ENCODE measurements around the gene CATSPER1. TPM values are rescaled to one million over a fixed set of nuclear protein-coding genes. Genes with fewer than 3 reads are reported as not detected.

CATSPER1 gene
- total and polyA plus RNA-seq, 2 of the 13 experiments (the other 11 are each of a cell fraction or from before 2014, with no cell fraction given) = 0.17 TPM; not detected in 1

DNA sequence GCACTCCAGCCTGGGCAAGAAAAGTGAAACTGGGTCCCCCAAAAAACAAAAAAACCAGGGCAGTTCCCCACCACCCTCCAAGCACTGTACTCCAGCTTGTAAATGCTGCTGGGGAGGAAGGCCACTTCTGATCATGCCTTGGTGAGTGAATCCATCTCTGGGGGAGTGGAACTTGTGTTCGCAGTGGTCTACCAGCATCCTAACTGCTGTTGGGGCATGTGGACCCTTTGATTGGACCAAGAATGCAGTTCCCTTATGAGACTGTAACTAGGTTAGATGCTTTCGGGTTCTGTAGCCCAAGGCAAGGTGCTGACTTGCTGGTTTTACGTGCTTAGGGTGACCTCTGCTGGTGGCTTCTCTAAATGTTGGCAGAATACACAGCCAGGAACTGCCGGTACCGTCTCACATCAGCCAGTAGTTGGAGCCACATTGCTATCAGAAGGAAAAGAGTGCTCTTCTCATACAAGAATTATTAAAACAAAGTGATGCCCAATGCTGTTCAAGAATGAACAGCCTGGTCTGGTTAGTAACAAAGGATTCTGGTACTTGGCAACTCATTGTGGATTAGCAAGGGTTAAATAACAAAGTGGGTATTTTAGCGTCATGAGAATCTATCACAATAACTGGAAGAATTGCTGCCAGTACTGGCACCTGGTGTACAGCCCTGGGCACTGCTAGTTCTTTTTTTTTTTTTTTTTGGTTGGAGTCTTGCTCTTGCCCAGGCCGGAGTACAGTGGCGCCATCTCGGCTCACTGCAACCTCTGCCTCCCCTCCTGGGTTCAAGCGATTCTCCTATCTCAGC is 37.3 kb downstream of the CATSPER1 start (continued):
- TF ChIP-seq, protein P1, sequence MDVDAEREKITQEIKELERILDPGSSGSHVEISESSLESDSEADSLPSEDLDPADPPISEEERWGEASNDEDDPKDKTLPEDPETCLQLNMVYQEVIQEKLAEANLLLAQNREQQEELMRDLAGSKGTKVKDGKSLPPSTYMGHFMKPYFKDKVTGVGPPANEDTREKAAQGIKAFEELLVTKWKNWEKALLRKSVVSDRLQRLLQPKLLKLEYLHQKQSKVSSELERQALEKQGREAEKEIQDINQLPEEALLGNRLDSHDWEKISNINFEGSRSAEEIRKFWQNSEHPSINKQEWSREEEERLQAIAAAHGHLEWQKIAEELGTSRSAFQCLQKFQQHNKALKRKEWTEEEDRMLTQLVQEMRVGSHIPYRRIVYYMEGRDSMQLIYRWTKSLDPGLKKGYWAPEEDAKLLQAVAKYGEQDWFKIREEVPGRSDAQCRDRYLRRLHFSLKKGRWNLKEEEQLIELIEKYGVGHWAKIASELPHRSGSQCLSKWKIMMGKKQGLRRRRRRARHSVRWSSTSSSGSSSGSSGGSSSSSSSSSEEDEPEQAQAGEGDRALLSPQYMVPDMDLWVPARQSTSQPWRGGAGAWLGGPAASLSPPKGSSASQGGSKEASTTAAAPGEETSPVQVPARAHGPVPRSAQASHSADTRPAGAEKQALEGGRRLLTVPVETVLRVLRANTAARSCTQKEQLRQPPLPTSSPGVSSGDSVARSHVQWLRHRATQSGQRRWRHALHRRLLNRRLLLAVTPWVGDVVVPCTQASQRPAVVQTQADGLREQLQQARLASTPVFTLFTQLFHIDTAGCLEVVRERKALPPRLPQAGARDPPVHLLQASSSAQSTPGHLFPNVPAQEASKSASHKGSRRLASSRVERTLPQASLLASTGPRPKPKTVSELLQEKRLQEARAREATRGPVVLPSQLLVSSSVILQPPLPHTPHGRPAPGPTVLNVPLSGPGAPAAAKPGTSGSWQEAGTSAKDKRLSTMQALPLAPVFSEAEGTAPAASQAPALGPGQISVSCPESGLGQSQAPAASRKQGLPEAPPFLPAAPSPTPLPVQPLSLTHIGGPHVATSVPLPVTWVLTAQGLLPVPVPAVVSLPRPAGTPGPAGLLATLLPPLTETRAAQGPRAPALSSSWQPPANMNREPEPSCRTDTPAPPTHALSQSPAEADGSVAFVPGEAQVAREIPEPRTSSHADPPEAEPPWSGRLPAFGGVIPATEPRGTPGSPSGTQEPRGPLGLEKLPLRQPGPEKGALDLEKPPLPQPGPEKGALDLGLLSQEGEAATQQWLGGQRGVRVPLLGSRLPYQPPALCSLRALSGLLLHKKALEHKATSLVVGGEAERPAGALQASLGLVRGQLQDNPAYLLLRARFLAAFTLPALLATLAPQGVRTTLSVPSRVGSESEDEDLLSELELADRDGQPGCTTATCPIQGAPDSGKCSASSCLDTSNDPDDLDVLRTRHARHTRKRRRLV (CRISPR knock-in tag; IDR thresholded peaks at IDR 0.05) = no peak
- TF ChIP-seq KAT2B (IDR thresholded peaks at IDR 0.05; ENCODE audit: borderline replicate concordance, low read depth, low read length) = no peak
- TF ChIP-seq ONECUT2 (CRISPR knock-in tag; IDR thresholded peaks at IDR 0.05) = no peak
- TF ChIP-seq, protein P2, sequence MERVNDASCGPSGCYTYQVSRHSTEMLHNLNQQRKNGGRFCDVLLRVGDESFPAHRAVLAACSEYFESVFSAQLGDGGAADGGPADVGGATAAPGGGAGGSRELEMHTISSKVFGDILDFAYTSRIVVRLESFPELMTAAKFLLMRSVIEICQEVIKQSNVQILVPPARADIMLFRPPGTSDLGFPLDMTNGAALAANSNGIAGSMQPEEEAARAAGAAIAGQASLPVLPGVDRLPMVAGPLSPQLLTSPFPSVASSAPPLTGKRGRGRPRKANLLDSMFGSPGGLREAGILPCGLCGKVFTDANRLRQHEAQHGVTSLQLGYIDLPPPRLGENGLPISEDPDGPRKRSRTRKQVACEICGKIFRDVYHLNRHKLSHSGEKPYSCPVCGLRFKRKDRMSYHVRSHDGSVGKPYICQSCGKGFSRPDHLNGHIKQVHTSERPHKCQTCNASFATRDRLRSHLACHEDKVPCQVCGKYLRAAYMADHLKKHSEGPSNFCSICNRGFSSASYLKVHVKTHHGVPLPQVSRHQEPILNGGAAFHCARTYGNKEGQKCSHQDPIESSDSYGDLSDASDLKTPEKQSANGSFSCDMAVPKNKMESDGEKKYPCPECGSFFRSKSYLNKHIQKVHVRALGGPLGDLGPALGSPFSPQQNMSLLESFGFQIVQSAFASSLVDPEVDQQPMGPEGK (CRISPR knock-in tag; IDR thresholded peaks at IDR 0.05) = no peak
- TF ChIP-seq SPEN (CRISPR knock-in tag; IDR thresholded peaks at IDR 0.05; ENCODE audit: low read depth) = peak; percentile 25; the same call in 1 of the 2 replicates
- no peak for TF ChIP-seq E2F5 (CRISPR knock-in tag; conservative IDR thresholded peaks at IDR 0.05)
- TF ChIP-seq, protein P3, sequence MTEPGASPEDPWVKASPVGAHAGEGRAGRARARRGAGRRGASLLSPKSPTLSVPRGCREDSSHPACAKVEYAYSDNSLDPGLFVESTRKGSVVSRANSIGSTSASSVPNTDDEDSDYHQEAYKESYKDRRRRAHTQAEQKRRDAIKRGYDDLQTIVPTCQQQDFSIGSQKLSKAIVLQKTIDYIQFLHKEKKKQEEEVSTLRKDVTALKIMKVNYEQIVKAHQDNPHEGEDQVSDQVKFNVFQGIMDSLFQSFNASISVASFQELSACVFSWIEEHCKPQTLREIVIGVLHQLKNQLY (CRISPR knock-in tag; IDR thresholded peaks at IDR 0.05) = no peak
- TF ChIP-seq CCDC6 (CRISPR knock-in tag; IDR thresholded peaks at IDR 0.05) = no peak
- TF ChIP-seq TMF1 (CRISPR knock-in tag; IDR thresholded peaks at IDR 0.05; ENCODE audit: low read depth) = no peak
- TF ChIP-seq SRF (IDR thresholded peaks at IDR 0.05; ENCODE audit: low read depth, low read length) = no peak
- no peak for TF ChIP-seq NFATC3 (CRISPR knock-in tag; IDR thresholded peaks at IDR 0.05)
- no peak for TF ChIP-seq EHMT2 (IDR thresholded peaks at IDR 0.05; ENCODE audit: borderline replicate concordance, low read depth, low read length)
